IMR-90 (cell line): ENCODE results near the gene MYO1D.

Experiments
- BHLHE40 ChIP-seq: fragments of 150-350 bp; IDR thresholded peaks from 2 replicates; pipeline ENCODE4 v1.6.1; 2016; ENCODE audit warnings: mild to moderate bottlenecking, low read depth, low read length
- MXI1 ChIP-seq: IDR thresholded peaks from 2 replicates; pipeline ENCODE4 v1.6.1; 2012; ENCODE audit warnings: low read depth, mild to moderate bottlenecking, low read length, moderate library complexity, borderline replicate concordance
- POLR2A ChIP-seq: IDR thresholded peaks from 2 replicates; pipeline ENCODE4 v1.6.1; 2012; ENCODE audit warnings: mild to moderate bottlenecking, low read depth, low read length
- RAD21 ChIP-seq: IDR thresholded peaks from 2 replicates; pipeline ENCODE4 v1.6.1; 2012; ENCODE audit warnings: low read length, improper control_type of control experiment
- TF ChIP-seq, protein P1 (sequence below): conservative IDR thresholded peaks from 2 replicates; pipeline ENCODE4 v1.5.1; 2012; ENCODE audit warnings: mild to moderate bottlenecking, low read depth, low read length, improper control_type of control experiment

DNA sequence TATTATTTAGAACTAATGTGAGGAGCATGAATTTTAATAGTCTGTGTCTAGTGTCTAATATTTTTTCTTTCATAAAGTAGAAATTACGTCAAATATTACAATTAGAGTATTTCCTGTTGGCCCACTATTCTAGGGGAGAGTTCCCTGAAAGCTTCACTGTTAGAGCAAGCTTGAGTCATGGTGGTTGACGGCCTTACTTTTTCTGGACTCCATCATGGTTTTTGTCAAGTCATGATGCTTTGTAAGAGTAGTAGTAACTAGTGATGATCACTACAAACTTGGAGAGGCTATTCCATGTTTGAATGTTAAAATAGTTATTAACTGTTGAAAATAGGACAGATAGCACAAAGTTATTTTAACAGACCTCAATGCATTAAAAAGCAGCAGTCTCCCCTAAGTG lies 431.0 kb downstream of the MYO1D start:
- TF ChIP-seq, protein P1, sequence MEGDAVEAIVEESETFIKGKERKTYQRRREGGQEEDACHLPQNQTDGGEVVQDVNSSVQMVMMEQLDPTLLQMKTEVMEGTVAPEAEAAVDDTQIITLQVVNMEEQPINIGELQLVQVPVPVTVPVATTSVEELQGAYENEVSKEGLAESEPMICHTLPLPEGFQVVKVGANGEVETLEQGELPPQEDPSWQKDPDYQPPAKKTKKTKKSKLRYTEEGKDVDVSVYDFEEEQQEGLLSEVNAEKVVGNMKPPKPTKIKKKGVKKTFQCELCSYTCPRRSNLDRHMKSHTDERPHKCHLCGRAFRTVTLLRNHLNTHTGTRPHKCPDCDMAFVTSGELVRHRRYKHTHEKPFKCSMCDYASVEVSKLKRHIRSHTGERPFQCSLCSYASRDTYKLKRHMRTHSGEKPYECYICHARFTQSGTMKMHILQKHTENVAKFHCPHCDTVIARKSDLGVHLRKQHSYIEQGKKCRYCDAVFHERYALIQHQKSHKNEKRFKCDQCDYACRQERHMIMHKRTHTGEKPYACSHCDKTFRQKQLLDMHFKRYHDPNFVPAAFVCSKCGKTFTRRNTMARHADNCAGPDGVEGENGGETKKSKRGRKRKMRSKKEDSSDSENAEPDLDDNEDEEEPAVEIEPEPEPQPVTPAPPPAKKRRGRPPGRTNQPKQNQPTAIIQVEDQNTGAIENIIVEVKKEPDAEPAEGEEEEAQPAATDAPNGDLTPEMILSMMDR: no peak
- no peak for TF ChIP-seq RAD21
- TF ChIP-seq POLR2A: no peak
- TF ChIP-seq MXI1: no peak
- TF ChIP-seq BHLHE40: no peak
